CD14-positive monocyte (primary cell): Measurements from ENCODE around the gene MAPKAPK3. TPM values are rescaled to one million over a fixed set of nuclear protein-coding genes. Genes with fewer than 3 reads are reported as not detected.
A peak's percentile ranks its signal among the peaks of the same experiment; 100 is the strongest.

Source experiments
- DNase-seq, 3 donors: peaks; one replicate each; pipeline ENCODE4 v3.0.0-alpha.2; 2011 to 2022
- H2AFZ ChIP-seq: 2 replicates; pipeline ENCODE4 v1.6.0; 2012; ENCODE audit warnings: mild to moderate bottlenecking, low read depth, low read length, inconsistent platforms; ENCODE audit not compliant: insufficient read depth, poor library complexity, severe bottlenecking
- H3K27ac ChIP-seq, 2 donors: 1 replicate in 1 of 2; 2 replicates in 1 of 2; pipeline ENCODE4 v1.5.1; 2012 to 2013; ENCODE audit warnings: low read length in 2 of 2, control low read depth in 1 of 2, inconsistent platforms in 1 of 2, low read depth in 1 of 2, mild to moderate bottlenecking in 1 of 2
- H3K27me3 ChIP-seq, 2 donors: one replicate each; pipeline versions ENCODE4 v1.6.0 to v1.6.1; 2011 to 2013; ENCODE audit warnings: low read length in 2 of 2; ENCODE audit not compliant: control insufficient read depth in 2 of 2, insufficient read depth in 2 of 2
- H3K36me3 ChIP-seq, 2 donors: replicated peaks in 1 of 2; 1 replicate in 1 of 2; 2 replicates in 1 of 2; pipeline versions ENCODE4 v1.5.1 to v1.6.1; 2012 to 2013; ENCODE audit warnings: low read length in 2 of 2, control low read depth in 1 of 2, inconsistent platforms in 1 of 2, mild to moderate bottlenecking in 1 of 2; ENCODE audit not compliant: insufficient read depth in 2 of 2, control insufficient read depth in 1 of 2
- H3K4me1 ChIP-seq, 2 donors: 1 replicate in 1 of 2; 2 replicates in 1 of 2; pipeline versions ENCODE4 v1.5.1 to v1.6.1; 2012 to 2013; ENCODE audit warnings: low read length in 2 of 2, control low read depth in 1 of 2, inconsistent platforms in 1 of 2, mild to moderate bottlenecking in 1 of 2, moderate library complexity in 1 of 2; ENCODE audit not compliant: insufficient read depth in 2 of 2, control insufficient read depth in 1 of 2
- H3K4me2 ChIP-seq: replicated peaks from 2 replicates; pipeline ENCODE3; 2012; ENCODE audit warnings: low read length, moderate library complexity, mild to moderate bottlenecking; ENCODE audit not compliant: poor library complexity, severe bottlenecking; ENCODE audit errors: extremely low read depth
- H3K4me3 ChIP-seq, 3 experiments: fragments of 200-600 bp in 1 of 3; sonication (generic) in 1 of 3; replicated peaks in 1 of 3; 1 replicate in 2 of 3; 2 replicates in 1 of 3; pipeline ENCODE4 v1.5.1; 2011 to 2013; ENCODE audit warnings: low read length in 3 of 3, mild to moderate bottlenecking in 3 of 3, control low read depth in 2 of 3, low read depth in 2 of 3, inconsistent platforms in 1 of 3, moderate library complexity in 1 of 3
- H3K79me2 ChIP-seq: 2 replicates; pipeline ENCODE4 v1.6.0; 2012; ENCODE audit warnings: mild to moderate bottlenecking, control low read depth, inconsistent platforms, low read length, moderate library complexity; ENCODE audit not compliant: insufficient read depth
- H3K9ac ChIP-seq: 2 replicates; pipeline ENCODE4 v1.6.0; 2017; ENCODE audit warnings: low read length, mild to moderate bottlenecking; ENCODE audit not compliant: insufficient read depth, poor library complexity, severe bottlenecking
- H3K9me3 ChIP-seq, 2 donors: replicated peaks in 1 of 2; 1 replicate in 1 of 2; 2 replicates in 1 of 2; pipeline versions ENCODE4 v1.5.1 to v1.6.1; 2012 to 2013; ENCODE audit warnings: low read length in 2 of 2, control low read depth in 1 of 2; ENCODE audit not compliant: control insufficient read depth in 1 of 2, insufficient read depth in 1 of 2
- H4K20me1 ChIP-seq: 2 replicates; pipeline ENCODE4 v1.6.0; 2012; ENCODE audit warnings: mild to moderate bottlenecking, low read length, control low read depth, moderate library complexity; ENCODE audit not compliant: insufficient read depth
- H3K27ac Mint-ChIP-seq, 7 donors: one replicate each; pipeline ENCODE4 v1.8.0; 2020; ENCODE audit warnings: mild to moderate bottlenecking in 7 of 7, mixed read lengths in 7 of 7, moderate library complexity in 6 of 7, inconsistent platforms in 2 of 7
- H3K27me3 Mint-ChIP-seq, 3 donors: one replicate each; pipeline ENCODE4 v1.8.0; 2021 to 2022; ENCODE audit warnings: low read depth in 3 of 3, mild to moderate bottlenecking in 3 of 3, mixed read lengths in 3 of 3, moderate library complexity in 3 of 3, inconsistent platforms in 1 of 3
- H3K36me3 Mint-ChIP-seq, 2 donors: one replicate each; pipeline ENCODE4 v1.8.0; 2020; ENCODE audit warnings: mixed read lengths in 2 of 2, inconsistent platforms in 1 of 2, mild to moderate bottlenecking in 1 of 2
- H3K4me1 Mint-ChIP-seq: one replicate; pipeline ENCODE4 v1.8.0; 2020; ENCODE audit warnings: mild to moderate bottlenecking, mixed read lengths
- H3K4me3 Mint-ChIP-seq, 2 donors: one replicate each; pipeline ENCODE4 v1.8.0; 2020; ENCODE audit warnings: mild to moderate bottlenecking in 2 of 2, mixed read lengths in 2 of 2, moderate library complexity in 1 of 2
- H3K9me3 Mint-ChIP-seq, 7 donors: one replicate each; pipeline ENCODE4 v1.8.0; 2020 to 2022; ENCODE audit warnings: mixed read lengths in 7 of 7, mild to moderate bottlenecking in 6 of 7, moderate library complexity in 6 of 7, inconsistent platforms in 2 of 7
- whole genome bisulfite sequencing: methylation state at CpG from one replicate; pipeline ENCODE4 v1.1.5; 2013; ENCODE audit warnings: missing lambda C conversion rate; ENCODE audit not compliant: insufficient coverage; 5-methylcytosine and 5-hydroxymethylcytosine counted together
- intact Hi-C, 2 donors: fragments of 100-400 bp; cut with micrococcal nuclease; formaldehyde crosslinking; loops; one replicate each; pipeline versions ENCODE4 v1.15.0 to v1.15.1; 2023
- polyA plus RNA-seq, 3 donors: library from polyadenylated mRNA; depleted of rRNA in 1 of 3; unstranded in 2 of 3; stranded (reverse) in 1 of 3; fragments of 300-500 nt in 2 of 3; fragments of >200 nt in 1 of 3; fragmentation: Illumina TruSeq in 2 of 3; gene quantifications; 1 replicate in 2 of 3; 2 replicates in 1 of 3; pipeline ENCODE4 v1.2.3, GENCODE V29; 2012 to 2021
- TF ChIP-seq, protein P1 (sequence below): fragments of 200-600 bp; IDR thresholded peaks from one replicate; pipeline ENCODE4 v1.8.0; 2022; ENCODE audit warnings: antibody characterized with exemption, mild to moderate bottlenecking

Gene MAPKAPK3
- polyA plus RNA-seq, 3 donors = 173 to 252 (median 201) TPM

DNA sequence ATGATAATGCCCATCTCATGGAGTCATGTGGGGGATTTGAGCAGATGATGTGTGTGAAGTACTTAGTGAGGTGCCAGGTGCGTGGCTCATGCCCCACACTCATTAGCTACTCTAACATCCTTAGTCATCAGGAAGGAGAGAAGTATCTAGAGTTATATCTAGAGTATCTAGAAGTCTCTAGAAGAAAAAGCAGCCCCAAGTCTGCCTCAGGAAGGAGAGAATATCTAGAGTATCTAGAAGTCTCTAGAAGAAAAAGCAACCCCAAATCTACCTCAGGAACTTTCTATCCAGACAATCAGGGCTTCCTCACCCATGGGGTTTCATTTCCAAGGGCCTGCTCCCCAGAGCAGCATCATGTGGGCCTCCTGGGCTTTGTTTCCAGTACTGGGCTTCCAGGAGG is 33.1 kb downstream of the MAPKAPK3 start:
- Mint-ChIP-seq H3K27ac (no peak overlapping the region), H3K4me1 (peaks cover 17% of the 10 kb centered on the region), H3K9me3 (no peaks in the 10 kb centered on the region), H3K36me3 (peaks cover 55 to 56% of the 10 kb centered on the region in 2 donors), H3K4me3 (no peak overlapping the region), H3K27me3 (peaks cover 0 to 1% (median 0%) of the 10 kb centered on the region in 3 donors)
- no peaks in the 10 kb centered on the region for H3K79me2 ChIP-seq
- H2AFZ ChIP-seq = no peak overlapping the region
- peaks cover 100% of the 10 kb centered on the region for H4K20me1 ChIP-seq
- H3K4me3 ChIP-seq = no peak overlapping the region
- no peak for DNase-seq
- H3K9ac ChIP-seq = no peak overlapping the region
- no peak overlapping the region for H3K4me2 ChIP-seq
- intact Hi-C loops = loop anchor here in 1 of 2 donors (10.0 kb wide), 1 partner anchor 75 kb away; no protein-coding TSS in a partner anchor
- H3K27ac ChIP-seq = no peak overlapping the region
- WGBS = no CpG with 5 or more reads among the region's 1 CpG
- H3K27me3 ChIP-seq = no peaks in the 10 kb centered on the region
- no peaks in the 10 kb centered on the region for H3K9me3 ChIP-seq
- H3K36me3 ChIP-seq = peaks cover 46 to 57% of the 10 kb centered on the region in 2 donors
- peaks cover 4 to 10% of the 10 kb centered on the region in 2 donors for H3K4me1 ChIP-seq
- TF ChIP-seq, protein P1, sequence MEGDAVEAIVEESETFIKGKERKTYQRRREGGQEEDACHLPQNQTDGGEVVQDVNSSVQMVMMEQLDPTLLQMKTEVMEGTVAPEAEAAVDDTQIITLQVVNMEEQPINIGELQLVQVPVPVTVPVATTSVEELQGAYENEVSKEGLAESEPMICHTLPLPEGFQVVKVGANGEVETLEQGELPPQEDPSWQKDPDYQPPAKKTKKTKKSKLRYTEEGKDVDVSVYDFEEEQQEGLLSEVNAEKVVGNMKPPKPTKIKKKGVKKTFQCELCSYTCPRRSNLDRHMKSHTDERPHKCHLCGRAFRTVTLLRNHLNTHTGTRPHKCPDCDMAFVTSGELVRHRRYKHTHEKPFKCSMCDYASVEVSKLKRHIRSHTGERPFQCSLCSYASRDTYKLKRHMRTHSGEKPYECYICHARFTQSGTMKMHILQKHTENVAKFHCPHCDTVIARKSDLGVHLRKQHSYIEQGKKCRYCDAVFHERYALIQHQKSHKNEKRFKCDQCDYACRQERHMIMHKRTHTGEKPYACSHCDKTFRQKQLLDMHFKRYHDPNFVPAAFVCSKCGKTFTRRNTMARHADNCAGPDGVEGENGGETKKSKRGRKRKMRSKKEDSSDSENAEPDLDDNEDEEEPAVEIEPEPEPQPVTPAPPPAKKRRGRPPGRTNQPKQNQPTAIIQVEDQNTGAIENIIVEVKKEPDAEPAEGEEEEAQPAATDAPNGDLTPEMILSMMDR = no peak

GRCh38 chr3:50651445-50651844 is 34.5 kb downstream of the MAPKAPK3 start:
- Histone ChIP-seq H3K9ac (no peak overlapping the region), H3K79me2 (no peaks in the 10 kb centered on the region), H3K4me3 (no peak overlapping the region), H3K9me3 (no peaks in the 10 kb centered on the region), H3K4me1 (peaks cover 8 to 15% of the 10 kb centered on the region in 2 donors), H3K27ac (no peak overlapping the region), H3K36me3 (peaks cover 31 to 42% of the 10 kb centered on the region in 2 donors), H3K4me2 (no peak overlapping the region), H3K27me3 (no peaks in the 10 kb centered on the region), H4K20me1 (peaks cover 92% of the 10 kb centered on the region), H2AFZ (no peak overlapping the region)
- H3K27me3 Mint-ChIP-seq = peaks cover 0 to 10% (median 2%) of the 10 kb centered on the region in 3 donors
- no peak for DNase-seq
- 95% methylated on average over 8 of the region's 8 CpGs for WGBS
- TF ChIP-seq, protein P1 = no peak
- H3K27ac Mint-ChIP-seq = peak overlapping the region in 3 of 7 donors; percentile 32 to 61 (median 55)
- peaks cover 22% of the 10 kb centered on the region for H3K4me1 Mint-ChIP-seq
- peaks cover 41 to 42% of the 10 kb centered on the region in 2 donors for H3K36me3 Mint-ChIP-seq
- H3K4me3 Mint-ChIP-seq = no peak overlapping the region
- no peaks in the 10 kb centered on the region for H3K9me3 Mint-ChIP-seq
- intact Hi-C loops = loop anchor here in 1 of 2 donors (10.0 kb wide), 1 partner anchor 77 kb away; no protein-coding TSS in a partner anchor
